Measurements from ENCODE around the gene GPR161.

GRCh38 chr1:168093616-168094015 lies 43.1 kb downstream of the GPR161 start:
- TF ChIP-seq CTCF (conservative IDR thresholded peaks at IDR 0.05; ENCODE audit: low read depth, low read length) = no peak
- TF ChIP-seq EZH2 (IDR thresholded peaks at IDR 0.05; ENCODE audit: low read length, unreplicated experiment) = no peak
- no peak for TF ChIP-seq EZH2phosphoT487 (IDR thresholded peaks at IDR 0.05; ENCODE audit: borderline replicate concordance, low read length)

Data from PC-3 (cell line).